HepG2 (cell line): ENCODE results near the gene PSORS1C2. TPM values are rescaled to one million over a fixed set of nuclear protein-coding genes. Genes with fewer than 3 reads are reported as not detected.

Experiments used
- CHCHD3 ChIP-seq: sonication (generic); formaldehyde crosslinking; IDR thresholded peaks from 2 replicates; pipeline ENCODE4 v1.8.0; 2022; ENCODE audit warnings: mild to moderate bottlenecking, missing genetic modification reagents, moderate library complexity
- FOSL1 ChIP-seq: sonication (generic); formaldehyde crosslinking; IDR thresholded peaks from 2 replicates; pipeline ENCODE4 v1.9.0; 2021; ENCODE audit warnings: missing genetic modification reagents, borderline replicate concordance
- JDP2 ChIP-seq: sonication (generic); formaldehyde crosslinking; IDR thresholded peaks from 2 replicates; pipeline ENCODE4 v1.8.1; 2022; ENCODE audit warnings: missing genetic modification reagents, borderline replicate concordance
- KLF16 ChIP-seq, 2 experiments: sonication (generic) in 1 of 2; formaldehyde crosslinking in 1 of 2; IDR thresholded peaks; 2 replicates each; pipeline versions ENCODE4 v1.6.1 to v1.8.0; 2016 to 2023; ENCODE audit warnings: missing genetic modification reagents in 2 of 2, missing compliant biosample characterization in 1 of 2
- RELA ChIP-seq: sonication (generic); formaldehyde crosslinking; IDR thresholded peaks from 2 replicates; pipeline ENCODE4 v1.4.0; 2020; ENCODE audit warnings: missing genetic modification reagents
- ZNF234 ChIP-seq: sonication (generic); formaldehyde crosslinking; conservative IDR thresholded peaks from 2 replicates; pipeline ENCODE4 v1.5.1; 2020; ENCODE audit warnings: mild to moderate bottlenecking, missing genetic modification reagents
- ZNF343 ChIP-seq: sonication (generic); formaldehyde crosslinking; IDR thresholded peaks from 2 replicates; pipeline ENCODE4 v1.4.0; 2020; ENCODE audit warnings: mild to moderate bottlenecking, missing genetic modification reagents
- ZNF558 ChIP-seq: sonication (generic); formaldehyde crosslinking; IDR thresholded peaks from 2 replicates; pipeline ENCODE4 v1.9.0; 2022; ENCODE audit warnings: mild to moderate bottlenecking, missing genetic modification reagents, borderline replicate concordance
- ZNF777 ChIP-seq: sonication (generic); formaldehyde crosslinking; IDR thresholded peaks from 2 replicates; pipeline ENCODE4 v1.4.0; 2020; ENCODE audit warnings: missing genetic modification reagents
- ZSCAN21 ChIP-seq: sonication (generic); formaldehyde crosslinking; IDR thresholded peaks from 2 replicates; pipeline ENCODE4 v1.8.0; 2022; ENCODE audit warnings: mild to moderate bottlenecking, missing genetic modification reagents, moderate library complexity, borderline replicate concordance
- ZSCAN31 ChIP-seq: sonication (generic); formaldehyde crosslinking; IDR thresholded peaks from 2 replicates; pipeline ENCODE4 v1.5.0; 2020; ENCODE audit warnings: low read depth, mild to moderate bottlenecking, missing genetic modification reagents
- polyA plus RNA-seq, 8 experiments: library from polyadenylated mRNA; depleted of rRNA in 3 of 8; stranded (reverse) in 7 of 8; unstranded in 1 of 8; fragments of >200 nt; fragmentation: Illumina TruSeq in 4 of 8; extraction: Trizol in 4 of 8; gene quantifications; 2 replicates each; pipeline versions ENCODE4 v1.2.1 to v1.2.3, GENCODE V29; 2011 to 2016; ENCODE audit warnings: low read depth in 4 of 8, missing spikeins in 1 of 8, mixed read lengths in 1 of 8; ENCODE audit not compliant: insufficient read depth in 1 of 8
- total RNA-seq, 5 experiments: library from RNA; depleted of rRNA; stranded (reverse); fragments of >200 nt; fragmentation: Illumina TruSeq; extraction: Trizol; gene quantifications; 2 replicates each; pipeline ENCODE4 v1.2.3, GENCODE V29; 2016; ENCODE audit warnings: low read depth in 1 of 5
- TF ChIP-seq, protein P1 (sequence below): sonication (generic); formaldehyde crosslinking; IDR thresholded peaks from 2 replicates; pipeline ENCODE4 v1.4.0; 2020; ENCODE audit warnings: missing genetic modification reagents, mild to moderate bottlenecking, borderline replicate concordance
- TF ChIP-seq, protein P2 (sequence below): sonication (generic); formaldehyde crosslinking; IDR thresholded peaks from 2 replicates; pipeline ENCODE4 v1.5.1; 2020; ENCODE audit warnings: missing genetic modification reagents, mild to moderate bottlenecking, borderline replicate concordance
- TF ChIP-seq, protein P3 (sequence below): sonication (generic); formaldehyde crosslinking; IDR thresholded peaks from 2 replicates; pipeline ENCODE4 v1.4.0; 2020; ENCODE audit warnings: missing genetic modification reagents, mild to moderate bottlenecking, borderline replicate concordance
- TF ChIP-seq, protein P4 (sequence below): sonication (generic); formaldehyde crosslinking; IDR thresholded peaks from 2 replicates; pipeline ENCODE4 v1.4.0; 2020; ENCODE audit warnings: mild to moderate bottlenecking, missing genetic modification reagents
- TF ChIP-seq, protein P5 (sequence below): sonication (generic); formaldehyde crosslinking; IDR thresholded peaks from 2 replicates; pipeline ENCODE4 v1.4.0; 2020; ENCODE audit warnings: missing genetic modification reagents
- TF ChIP-seq, protein P6 (sequence below): sonication (generic); formaldehyde crosslinking; IDR thresholded peaks from 2 replicates; pipeline ENCODE4 v1.5.1; 2020; ENCODE audit warnings: mild to moderate bottlenecking, missing genetic modification reagents, moderate library complexity

PSORS1C2 gene
- total and polyA plus RNA-seq, 2 of the 13 experiments (the other 11 are each of a cell fraction or from before 2014, with no cell fraction given) = not detected

DNA sequence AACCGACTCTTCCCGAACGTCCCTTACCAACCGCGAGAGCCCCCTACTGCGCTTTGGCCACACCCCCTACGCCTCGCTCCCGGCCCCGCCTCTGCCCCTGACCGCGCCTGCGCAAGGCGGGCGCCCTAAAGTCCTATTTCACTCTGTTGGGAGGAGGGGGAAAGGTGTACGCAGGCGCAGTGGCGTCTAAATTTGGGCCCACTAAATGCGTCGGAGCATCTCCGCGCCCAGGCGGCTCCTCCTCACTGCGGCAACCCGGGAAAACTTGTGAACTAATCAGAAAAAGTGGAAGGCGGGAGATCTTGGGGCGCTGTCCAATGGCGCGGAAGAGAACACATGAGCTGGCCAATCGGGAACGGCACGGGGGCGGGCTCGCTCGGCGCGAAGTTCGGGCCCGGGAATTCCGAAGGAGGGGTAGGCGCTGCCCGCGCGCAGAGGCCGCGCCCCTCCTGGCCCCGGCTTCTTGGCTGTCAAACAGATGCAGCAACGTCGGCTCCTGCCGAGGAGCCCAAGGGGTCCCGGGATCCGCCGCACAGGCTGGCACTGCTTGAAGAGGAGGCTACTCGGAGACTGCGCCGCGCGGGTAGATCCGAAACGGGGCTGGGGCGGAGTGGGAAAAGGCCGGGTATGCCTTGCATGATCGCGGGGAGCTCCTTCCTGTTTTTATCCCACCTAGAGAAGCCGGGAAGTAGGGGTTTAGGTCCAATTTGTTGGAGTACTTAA lies 19.4 kb upstream of the PSORS1C2 start, which contains the start of gene TCF19 (continued):
- TF ChIP-seq RELA (CRISPR knock-in tag) (no peak), KLF16 (CRISPR knock-in tag; IDR thresholded peaks at IDR 0.05) (peak in 1 of 2 experiments; percentile 88; a peak in 1 of 4 replicates), ZNF777 (no peak), ZSCAN21 (CRISPR knock-in tag) (peak; percentile 56; the same call in 1 of the 2 replicates), ZNF558 (CRISPR knock-in tag) (no peak; the same call in 1 of the 2 replicates), ZNF343 (CRISPR knock-in tag) (no peak), ZNF234 (CRISPR knock-in tag) (no peak), ZSCAN31 (CRISPR knock-in tag) (peak; percentile 73), JDP2 (CRISPR knock-in tag) (no peak), CHCHD3 (0 out of 2 replicates have a peak, but pooled peaks have one; percentile 18), FOSL1 (no peak)
- TF ChIP-seq, protein P1, sequence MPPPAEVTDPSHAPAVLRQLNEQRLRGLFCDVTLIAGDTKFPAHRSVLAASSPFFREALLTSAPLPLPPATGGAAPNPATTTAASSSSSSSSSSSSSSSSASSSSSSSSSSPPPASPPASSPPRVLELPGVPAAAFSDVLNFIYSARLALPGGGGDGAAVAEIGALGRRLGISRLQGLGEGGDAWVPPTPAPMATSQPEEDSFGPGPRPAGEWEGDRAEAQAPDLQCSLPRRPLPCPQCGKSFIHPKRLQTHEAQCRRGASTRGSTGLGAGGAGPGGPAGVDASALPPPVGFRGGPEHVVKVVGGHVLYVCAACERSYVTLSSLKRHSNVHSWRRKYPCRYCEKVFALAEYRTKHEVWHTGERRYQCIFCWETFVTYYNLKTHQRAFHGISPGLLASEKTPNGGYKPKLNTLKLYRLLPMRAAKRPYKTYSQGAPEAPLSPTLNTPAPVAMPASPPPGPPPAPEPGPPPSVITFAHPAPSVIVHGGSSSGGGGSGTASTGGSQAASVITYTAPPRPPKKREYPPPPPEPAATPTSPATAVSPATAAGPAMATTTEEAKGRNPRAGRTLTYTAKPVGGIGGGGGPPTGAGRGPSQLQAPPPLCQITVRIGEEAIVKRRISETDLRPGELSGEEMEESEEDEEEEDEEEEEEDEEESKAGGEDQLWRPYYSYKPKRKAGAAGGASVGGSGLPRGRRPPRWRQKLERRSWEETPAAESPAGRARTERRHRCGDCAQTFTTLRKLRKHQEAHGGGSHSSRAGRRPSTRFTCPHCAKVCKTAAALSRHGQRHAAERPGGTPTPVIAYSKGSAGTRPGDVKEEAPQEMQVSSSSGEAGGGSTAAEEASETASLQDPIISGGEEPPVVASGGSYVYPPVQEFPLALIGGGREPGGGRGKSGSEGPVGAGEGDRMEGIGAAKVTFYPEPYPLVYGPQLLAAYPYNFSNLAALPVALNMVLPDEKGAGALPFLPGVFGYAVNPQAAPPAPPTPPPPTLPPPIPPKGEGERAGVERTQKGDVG (CRISPR knock-in tag) = no peak; the same call in 1 of the 2 replicates
- TF ChIP-seq, protein P2, sequence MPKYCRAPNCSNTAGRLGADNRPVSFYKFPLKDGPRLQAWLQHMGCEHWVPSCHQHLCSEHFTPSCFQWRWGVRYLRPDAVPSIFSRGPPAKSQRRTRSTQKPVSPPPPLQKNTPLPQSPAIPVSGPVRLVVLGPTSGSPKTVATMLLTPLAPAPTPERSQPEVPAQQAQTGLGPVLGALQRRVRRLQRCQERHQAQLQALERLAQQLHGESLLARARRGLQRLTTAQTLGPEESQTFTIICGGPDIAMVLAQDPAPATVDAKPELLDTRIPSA (CRISPR knock-in tag) = no peak; the same call in 1 of the 2 replicates
- TF ChIP-seq, protein P3, sequence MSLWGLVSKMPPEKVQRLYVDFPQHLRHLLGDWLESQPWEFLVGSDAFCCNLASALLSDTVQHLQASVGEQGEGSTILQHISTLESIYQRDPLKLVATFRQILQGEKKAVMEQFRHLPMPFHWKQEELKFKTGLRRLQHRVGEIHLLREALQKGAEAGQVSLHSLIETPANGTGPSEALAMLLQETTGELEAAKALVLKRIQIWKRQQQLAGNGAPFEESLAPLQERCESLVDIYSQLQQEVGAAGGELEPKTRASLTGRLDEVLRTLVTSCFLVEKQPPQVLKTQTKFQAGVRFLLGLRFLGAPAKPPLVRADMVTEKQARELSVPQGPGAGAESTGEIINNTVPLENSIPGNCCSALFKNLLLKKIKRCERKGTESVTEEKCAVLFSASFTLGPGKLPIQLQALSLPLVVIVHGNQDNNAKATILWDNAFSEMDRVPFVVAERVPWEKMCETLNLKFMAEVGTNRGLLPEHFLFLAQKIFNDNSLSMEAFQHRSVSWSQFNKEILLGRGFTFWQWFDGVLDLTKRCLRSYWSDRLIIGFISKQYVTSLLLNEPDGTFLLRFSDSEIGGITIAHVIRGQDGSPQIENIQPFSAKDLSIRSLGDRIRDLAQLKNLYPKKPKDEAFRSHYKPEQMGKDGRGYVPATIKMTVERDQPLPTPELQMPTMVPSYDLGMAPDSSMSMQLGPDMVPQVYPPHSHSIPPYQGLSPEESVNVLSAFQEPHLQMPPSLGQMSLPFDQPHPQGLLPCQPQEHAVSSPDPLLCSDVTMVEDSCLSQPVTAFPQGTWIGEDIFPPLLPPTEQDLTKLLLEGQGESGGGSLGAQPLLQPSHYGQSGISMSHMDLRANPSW (CRISPR knock-in tag) = peak; percentile 47; the same call in 1 of the 2 replicates
- TF ChIP-seq, protein P4, sequence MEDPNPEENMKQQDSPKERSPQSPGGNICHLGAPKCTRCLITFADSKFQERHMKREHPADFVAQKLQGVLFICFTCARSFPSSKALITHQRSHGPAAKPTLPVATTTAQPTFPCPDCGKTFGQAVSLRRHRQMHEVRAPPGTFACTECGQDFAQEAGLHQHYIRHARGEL (CRISPR knock-in tag) = no peak
- TF ChIP-seq, protein P5, sequence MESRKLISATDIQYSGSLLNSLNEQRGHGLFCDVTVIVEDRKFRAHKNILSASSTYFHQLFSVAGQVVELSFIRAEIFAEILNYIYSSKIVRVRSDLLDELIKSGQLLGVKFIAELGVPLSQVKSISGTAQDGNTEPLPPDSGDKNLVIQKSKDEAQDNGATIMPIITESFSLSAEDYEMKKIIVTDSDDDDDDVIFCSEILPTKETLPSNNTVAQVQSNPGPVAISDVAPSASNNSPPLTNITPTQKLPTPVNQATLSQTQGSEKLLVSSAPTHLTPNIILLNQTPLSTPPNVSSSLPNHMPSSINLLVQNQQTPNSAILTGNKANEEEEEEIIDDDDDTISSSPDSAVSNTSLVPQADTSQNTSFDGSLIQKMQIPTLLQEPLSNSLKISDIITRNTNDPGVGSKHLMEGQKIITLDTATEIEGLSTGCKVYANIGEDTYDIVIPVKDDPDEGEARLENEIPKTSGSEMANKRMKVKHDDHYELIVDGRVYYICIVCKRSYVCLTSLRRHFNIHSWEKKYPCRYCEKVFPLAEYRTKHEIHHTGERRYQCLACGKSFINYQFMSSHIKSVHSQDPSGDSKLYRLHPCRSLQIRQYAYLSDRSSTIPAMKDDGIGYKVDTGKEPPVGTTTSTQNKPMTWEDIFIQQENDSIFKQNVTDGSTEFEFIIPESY (CRISPR knock-in tag) = no peak
- TF ChIP-seq, protein P6, sequence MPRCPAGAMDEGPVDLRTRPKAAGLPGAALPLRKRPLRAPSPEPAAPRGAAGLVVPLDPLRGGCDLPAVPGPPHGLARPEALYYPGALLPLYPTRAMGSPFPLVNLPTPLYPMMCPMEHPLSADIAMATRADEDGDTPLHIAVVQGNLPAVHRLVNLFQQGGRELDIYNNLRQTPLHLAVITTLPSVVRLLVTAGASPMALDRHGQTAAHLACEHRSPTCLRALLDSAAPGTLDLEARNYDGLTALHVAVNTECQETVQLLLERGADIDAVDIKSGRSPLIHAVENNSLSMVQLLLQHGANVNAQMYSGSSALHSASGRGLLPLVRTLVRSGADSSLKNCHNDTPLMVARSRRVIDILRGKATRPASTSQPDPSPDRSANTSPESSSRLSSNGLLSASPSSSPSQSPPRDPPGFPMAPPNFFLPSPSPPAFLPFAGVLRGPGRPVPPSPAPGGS (CRISPR knock-in tag) = peak; percentile 54
